GM19238 (cell line): ENCODE results near the gene XRCC5.
"Not testable (repeated sequence)": the region's sequence is repeated elsewhere in the genome, so short reads cannot be mapped to it uniquely, and the experiment has no call there.

Source experiments
- DNase-seq: peaks from one replicate; pipeline ENCODE4 v3.0.0; 2011; ENCODE audit warnings: low spot score; ENCODE audit not compliant: insufficient read length

XRCC5 gene

DNA sequence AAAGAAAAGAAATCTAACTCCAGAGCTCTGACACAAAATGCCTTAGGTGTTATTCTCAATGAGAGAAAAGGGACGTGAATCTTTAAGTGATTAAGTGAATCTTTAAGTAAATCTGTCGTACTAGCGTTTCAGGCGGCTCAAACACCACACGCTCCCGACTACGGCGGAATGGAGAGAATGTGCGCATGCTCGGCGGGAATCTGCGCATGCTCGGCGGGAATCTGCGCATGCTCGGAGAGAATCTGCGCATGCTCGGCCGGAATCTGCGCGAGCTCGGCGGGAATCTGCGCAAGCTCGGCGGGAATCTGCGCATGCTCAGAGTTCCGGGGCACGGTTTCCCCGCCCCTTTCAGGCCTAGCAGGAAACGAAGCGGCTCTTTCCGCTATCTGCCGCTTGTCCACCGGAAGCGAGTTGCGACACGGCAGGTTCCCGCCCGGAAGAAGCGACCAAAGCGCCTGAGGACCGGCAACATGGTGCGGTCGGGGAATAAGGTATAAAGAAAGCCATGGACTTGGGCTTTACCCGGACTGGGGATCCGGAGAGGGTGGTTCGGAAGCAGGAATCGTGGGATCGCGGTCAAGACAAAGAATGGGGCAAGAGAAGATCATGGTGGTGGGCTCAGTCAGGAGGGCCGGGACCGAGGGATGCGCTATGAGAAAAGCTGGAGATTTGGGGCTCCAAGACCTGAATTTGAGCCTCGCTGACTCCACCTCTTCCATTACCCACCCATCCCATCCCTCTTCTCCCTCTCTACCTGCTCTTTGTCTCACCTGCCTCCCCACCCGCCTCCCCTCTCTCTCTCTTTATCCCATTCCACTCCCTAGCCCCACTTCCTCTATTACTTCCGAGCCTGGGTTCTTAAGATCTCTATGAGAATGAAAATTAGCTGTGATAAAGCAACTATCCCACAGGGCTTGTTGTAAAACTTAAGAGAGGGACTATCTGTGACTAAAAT lies at the start of gene XRCC5:
Gene XRCC5, plus strand, starts transcription at position 382 of the 955 bp plus-strand sequence. Its CDS starts 89 bp downstream, at position 471.
- DNase-seq = peak; percentile 49

DNA sequence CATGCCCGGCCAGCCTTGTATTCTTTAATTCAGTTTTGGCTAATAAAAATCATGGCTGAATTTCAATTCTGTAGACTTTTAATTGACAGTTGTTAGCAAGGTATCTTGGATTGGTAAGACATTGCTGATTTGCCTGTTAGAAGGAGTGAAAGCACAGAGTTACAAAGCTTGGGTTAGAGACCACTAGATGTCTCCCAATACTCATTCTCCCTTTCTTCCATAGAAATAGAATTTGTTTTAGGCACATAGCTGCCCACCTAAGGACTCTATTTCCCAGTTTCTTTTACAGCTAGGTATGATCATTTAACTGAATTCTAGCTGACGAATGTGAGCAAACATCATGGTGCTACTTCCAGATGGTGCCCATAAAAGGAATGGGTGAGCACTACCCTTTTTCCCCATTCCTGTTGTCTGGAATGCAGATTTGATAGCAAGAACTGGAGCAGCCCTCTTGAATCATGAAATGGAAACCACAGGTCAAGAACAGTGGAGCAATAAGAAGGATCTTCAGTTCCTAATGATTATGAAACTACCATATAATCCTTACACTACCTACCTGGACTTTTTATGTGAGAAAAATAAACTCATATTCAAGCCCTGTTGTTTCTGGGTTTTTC lies 45.0 kb upstream of the XRCC5 start:
- DNase-seq = no peak

DNA sequence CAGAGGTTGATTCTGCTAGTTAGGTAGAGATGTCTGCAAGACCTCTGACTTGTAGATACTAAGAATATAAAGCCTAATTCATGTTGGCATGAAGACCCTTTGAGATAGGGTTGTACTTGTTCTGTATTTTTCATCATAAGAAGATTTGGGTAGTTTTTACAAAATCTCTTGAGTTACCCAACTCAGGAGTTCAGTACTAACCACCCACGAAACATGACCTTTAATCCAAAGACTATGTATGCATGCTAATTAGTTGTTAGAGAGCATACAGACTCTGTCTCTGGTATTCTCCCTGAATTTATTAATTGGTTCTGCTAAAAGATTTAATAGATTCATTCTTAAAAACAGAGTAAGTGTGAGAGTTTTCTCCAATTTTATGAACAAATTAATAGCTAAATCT lies 44.5 kb upstream of the XRCC5 start:
- DNase-seq = no peak

DNA sequence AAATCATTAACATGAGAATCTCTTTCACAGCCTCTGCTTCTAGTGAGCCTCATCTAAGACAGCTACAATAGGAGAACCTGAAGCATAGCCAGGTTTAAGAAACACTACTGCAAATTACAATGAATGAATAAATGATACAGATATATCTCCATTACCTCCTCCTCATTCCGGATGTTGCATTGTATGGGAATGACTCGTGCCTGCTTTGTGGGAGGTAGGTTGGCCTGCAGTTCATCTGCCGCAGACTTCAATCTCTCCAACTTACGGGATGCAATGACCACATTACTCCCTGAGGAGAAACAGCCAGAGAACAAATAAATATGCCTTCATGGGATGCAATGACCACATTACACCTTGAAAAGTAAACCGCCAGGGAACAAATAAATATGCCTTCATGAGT lies 42.9 kb upstream of the XRCC5 start:
- DNase-seq = no peak

DNA sequence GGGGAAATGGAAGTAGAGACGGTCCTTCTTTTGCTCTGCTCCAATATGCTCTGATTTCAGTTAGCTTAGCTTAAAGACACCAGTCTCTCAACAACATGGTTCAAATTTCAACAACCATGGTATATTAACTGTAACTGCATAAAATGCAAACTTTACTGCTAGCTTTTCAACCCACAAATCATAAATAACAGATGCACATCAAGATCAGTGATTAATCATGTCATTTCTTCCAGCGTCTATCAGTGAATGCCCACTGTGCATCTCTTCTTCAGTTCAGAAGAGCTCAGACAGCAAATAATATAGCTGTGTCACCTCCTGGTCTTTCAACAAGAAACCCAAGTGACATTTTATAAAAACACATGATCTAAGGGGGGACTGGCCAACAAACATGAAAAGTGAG lies 40.1 kb upstream of the XRCC5 start:
- DNase-seq = no peak

DNA sequence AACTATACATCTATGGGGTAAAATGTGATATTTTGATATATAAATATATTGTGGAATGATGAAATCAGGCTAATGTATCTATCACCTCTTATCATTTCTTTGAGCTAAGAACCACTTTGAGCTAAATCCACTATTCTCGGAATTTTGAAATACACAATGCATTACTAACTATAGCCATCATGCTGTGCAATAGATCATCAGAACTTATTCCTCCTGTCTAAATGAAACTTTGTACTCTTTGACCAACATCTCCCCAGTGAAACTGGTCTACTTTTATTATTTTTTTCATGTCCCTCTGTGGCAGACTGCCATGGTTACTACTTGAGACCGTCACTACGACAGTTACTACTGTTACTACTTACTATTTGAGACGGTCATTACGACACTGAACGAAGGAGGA lies 39.0 kb upstream of the XRCC5 start:
- no peak for DNase-seq

DNA sequence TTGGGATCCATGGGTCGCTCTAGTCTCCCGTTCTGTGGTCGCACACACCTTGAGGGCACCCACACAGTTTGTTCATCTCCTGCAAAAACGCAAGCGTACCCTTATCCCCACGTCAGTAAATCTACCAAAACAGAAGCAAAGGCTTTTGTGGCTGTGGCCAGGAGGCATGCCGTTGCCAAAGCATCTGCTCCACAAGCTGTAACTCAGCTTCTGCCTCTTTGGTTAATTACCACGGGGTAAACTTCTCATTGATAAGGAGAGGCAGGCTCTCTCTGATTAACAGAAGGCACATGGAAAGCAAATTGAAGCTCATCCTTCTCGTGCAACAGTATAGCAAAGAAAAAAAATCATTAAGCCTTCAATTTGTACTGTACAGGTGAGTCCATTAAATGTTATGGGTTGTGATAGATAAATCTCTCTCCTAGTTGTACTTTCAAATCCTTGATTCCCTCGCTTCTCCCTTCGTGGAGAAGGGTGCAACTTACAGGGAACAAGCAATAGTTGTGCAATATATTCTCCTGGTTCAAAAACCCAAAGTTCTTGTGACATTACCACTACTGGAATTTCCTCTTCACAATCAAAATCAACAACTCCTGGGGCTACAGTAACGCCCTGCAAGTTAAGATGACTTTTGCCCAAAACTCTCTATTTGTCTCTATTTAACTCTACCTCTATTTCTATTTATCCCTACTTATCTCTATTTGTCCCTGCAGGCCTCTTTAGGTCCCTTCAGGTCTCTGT lies 37.9 kb upstream of the XRCC5 start:
- no peak for DNase-seq

DNA sequence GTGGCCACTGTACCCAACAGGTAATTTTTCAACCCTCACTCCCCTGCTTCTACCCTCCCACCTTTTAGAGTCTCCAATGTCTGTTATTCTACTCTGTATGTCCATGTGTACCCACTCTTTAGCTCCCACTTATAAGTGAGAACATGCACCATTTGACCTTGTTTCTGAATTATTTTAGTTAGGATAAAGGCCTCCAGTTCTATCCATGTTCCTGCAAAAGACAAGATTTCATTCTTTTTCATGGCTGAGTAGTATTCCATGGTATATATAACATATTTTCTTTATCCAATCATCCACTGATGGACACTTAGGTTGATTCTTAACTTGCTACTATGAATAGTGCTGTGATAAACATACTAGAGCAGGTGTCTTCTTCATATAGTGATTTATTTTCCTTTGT lies 36.7 kb upstream of the XRCC5 start:
- DNase-seq = no peak

DNA sequence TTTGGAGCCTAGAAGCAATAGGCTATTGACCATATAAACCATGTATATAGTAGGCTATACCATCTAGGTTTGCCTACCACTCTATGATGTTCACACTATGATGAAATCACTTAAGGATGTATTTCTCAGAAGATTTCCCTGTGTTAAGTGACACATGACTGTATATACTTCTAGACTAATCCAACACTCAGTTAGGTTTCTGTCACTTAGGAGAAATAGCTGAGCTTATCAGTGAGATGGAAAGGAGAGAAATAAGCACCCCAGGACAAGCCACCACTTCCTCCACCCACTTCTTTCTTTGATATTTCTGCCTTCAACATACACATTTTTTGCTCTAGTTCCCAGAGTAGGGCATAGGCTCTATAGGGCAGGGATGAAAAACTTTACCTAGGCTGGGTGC lies 35.4 kb upstream of the XRCC5 start:
- no peak for DNase-seq

DNA sequence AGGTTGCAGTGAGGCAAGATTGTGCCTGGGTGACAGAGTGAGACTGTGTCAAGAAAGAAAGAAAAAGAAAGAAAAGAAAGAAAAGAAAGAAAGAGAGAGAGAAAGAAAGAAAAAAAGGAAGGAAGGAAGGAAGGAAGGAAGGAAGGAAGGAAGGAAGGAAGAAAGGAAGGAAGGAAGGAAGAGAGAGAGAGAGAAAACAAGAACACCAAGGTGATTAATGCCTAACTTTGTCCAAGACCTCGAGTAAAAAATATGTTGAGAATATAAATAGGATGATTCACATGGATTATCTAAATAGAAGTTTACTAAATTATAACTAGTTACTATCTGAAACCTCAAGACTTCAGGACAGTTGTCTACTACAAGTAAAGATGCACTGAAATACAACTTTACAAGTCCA lies 34.8 kb upstream of the XRCC5 start:
- no peak for DNase-seq

DNA sequence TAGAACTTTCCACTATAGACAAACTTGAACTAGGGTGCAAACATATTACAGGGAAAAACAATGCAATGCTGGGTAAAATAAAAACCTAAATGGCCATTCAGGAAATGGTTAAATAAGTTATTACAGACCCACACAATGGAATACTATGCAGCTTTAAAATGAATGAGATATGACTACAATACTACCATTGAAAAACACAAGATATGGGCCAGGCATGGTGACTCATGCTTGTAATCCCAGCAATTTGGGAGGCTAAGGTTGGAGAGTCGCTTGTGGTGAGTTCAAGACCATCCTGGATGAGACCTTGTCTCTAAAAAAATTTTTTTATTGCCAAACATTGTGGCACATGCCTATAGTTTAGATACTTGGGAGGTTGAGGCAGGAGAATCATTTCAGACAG lies 34.4 kb upstream of the XRCC5 start:
- no peak for DNase-seq

DNA sequence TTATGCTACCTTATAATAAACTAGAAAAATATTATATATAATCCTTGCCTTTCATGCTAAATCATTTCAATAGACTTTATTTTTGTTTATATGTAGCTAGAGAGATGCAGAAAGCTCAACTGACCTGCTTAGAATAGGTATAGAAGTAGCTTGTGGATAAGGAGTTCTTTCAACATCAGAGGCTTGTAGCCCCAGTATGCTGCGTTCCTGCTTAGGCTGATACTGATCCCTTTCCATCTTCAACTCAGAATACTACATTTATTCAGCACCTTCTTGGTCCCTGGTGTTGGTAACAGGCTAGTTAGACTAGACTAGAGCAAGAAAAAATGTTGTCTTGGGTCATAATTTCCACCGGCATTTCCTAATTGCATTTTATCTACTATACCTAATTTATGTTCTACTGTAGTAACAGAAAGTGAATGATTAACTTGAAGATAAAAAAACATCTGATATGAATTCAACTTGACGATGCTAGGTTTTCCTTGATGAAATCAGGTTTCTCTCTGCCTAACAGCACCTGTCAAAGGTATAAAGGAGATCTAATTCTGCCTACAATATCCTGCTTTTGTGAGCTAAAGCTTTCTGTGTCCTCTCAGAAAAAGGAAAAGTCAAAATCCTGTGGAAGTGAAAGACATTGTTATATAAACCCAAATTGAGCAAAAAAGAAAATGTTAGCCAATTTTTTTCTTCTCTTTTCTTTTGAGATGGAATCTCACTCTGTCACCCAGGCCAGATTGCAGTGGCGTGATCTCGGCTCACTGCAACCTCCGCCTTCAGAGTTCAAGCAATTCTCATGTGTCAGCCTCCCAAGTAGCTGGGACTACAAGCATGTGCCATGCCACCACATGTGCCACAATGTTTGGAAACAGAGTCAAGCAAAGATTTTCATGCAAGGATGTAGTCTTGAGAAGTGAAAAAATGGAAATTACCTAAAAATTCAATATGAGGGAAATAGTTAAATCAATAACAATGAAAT lies 33.4 kb upstream of the XRCC5 start:
- DNase-seq = no peak

DNA sequence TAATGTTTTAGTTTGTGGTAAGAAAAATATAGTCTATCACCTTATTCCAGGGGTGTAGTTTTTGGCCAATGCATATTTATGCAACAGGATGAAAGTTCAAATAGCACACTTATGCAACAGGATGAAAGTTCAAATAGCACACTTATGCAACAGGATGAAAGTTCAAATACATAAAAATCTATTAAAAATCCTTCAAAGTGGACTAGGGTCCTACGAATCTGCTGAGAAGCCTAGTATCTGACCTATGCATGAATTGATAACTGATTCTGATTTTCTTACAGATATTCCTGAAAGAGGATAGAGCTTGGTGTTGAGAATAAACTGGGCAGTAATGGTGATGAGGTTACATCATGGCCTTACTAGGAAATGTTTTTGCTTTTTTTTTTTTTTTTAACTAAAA lies 30.4 kb upstream of the XRCC5 start:
- DNase-seq = no peak

DNA sequence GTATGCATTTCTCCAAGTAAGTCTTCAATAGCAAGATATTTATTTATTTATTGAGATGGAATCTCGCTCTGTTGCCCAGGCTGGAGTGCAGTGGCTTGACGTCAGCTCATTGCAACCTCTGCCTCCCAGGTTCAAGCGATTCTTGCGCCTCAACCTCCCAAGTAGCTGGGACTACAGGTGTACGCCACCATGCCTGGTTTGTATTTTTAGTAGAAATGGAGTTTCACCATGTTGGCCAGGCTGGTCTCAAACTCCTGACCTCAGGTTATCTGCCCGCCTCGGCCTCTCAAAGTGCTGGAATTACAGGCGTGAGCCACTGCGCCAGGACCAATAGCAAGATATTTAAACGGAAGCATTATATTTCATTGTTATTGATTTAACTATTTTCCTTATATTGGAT lies 29.1 kb upstream of the XRCC5 start:
- not testable (repeated sequence) for DNase-seq

DNA sequence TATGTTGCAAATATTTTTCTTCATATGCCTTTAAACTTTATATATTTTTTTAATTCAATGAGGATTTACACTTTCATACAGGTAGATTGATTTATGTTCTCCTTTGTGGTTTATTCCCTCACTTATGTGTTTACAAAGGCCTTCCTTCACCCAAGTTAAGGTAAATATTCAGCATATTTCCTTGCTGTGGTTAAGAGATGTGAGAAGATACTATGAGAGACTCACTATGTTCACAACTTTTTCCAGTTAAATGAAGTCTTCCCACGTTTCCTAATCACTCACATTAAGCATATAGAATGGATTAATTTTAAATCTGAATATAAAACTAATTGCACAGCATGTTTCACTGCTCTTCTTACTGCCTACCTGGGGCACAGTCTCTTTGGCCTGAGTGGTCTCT lies 28.1 kb upstream of the XRCC5 start:
- DNase-seq = no peak

DNA sequence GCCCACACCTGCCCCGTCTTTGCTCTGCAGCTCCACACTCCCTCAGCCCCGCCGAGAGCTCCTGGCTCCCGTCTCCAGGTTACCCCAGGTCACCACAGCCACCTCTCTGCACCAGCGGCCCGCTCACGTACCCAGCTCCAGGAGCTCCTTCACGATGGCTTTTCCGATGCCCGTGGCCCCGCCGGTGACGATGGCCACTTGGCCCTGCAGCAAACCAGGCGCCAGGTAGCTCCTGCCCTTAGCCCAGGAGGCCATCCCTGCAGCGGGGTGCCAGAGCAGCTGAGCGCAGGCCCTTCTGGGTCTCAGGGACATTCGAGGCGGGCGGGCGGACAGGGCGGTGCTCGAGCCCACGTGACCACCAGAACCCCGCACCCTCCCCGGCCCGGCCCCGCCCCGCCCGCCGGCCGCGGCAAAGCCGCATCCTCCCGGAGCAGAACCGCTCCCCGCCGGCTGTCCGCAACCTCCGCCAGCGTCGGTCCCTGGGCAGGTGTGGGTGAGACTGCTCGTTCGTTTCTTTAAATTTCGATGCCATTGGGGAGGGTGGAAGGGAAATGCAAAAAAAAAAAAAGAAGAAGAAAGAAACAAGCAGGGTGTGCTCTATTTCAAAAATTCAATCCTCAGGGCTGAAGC lies 27.5 kb upstream of the XRCC5 start, which contains the start of the genes PECR and TMEM169:
Gene PECR, minus strand, starts transcription at position 323 of the 630 bp plus-strand sequence. Its CDS starts 68 bp downstream, at position 255.
Gene TMEM169, plus strand, starts transcription at position 433 of the 630 bp plus-strand sequence. CDS start 14,045 bp downstream, outside the sequence.
- peak; percentile 82 for DNase-seq

DNA sequence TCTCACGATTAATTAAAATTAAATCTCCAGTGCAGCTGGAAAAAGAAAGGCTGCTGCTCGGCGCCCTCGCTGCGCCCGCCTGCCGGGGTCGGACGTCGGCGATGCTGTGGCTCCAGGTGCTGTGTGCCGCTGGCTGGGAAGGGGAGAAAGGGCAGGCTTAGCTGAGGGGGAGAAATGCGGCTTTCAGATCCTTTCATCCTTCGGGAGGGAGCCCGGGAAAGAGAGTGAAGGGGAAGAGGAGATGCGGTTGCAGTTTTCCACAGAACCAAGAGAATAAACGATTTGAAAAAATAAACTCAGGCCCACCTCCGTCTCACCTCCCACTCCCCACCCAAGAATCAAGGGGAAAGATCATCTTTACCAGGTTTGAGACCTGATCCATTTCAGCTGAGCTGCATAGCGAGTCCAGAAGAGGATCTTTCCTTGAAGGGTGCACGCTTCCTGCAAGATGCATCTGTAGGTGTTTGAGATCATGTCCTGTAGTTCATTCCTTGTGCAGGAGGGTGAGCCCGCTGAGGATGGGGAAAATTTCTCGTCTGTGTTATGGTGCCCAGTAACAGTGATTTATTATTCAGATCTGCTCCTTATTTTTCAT lies 26.9 kb upstream of the XRCC5 start:
- DNase-seq = no peak

DNA sequence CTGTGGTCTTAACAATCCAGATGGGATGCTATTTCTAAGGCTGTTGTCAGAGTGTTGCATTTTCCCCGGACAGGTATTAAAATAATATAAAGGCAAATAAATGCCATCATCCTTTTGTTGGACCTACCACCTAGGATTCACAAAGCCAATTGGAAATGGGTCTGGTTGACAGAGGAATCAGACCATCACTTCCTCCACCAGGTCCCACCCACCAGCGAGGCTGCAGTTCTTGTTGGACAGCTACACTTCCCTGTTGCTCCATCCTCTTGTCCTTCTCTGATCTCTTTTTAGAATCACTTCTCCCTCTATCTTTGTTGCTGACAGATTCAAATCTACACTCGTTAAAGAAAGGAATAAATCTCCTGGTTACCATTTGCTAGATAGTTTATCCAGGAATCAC lies 26.3 kb upstream of the XRCC5 start:
- DNase-seq = no peak

DNA sequence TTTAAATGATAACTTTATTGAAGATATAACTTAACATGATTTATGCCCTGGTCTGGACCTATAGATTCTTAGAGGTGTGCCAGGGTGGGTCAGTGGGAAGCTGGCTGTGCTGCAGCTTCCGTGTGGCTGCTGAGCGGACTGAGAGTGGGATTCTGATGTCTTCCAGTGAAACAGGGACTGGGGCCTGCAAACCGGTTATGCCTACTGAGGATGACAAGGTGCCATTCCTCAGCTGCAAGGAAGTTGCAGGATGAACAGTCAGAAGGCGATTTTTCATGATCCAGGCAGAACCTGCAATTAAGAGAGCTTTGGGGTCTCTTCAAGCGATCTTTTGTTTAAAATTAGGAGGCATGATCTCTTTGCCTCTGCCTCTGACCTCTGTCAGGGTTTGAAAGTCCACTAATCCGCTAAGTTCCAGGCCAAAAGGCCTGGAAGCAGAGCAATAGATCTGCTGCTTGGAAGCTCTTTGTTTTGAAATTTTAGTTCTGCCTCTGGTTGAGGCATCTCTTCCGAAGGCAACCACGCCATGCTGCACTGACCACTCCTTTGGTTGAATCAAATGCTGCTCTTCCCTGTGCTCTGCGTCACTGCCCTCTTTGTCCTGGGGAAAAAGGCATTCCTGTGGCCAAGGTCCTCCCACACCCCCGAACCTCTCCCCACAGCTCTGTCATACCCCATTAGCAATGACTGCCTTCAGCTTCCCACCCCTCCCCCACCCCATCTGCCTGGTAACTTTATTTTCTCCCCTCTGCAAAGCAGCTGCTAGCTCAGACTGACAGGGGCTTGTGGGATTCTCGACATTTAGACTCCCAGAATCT lies 25.5 kb upstream of the XRCC5 start:
- no peak for DNase-seq
